ENCODE data around the gene JPH4.

DNA sequence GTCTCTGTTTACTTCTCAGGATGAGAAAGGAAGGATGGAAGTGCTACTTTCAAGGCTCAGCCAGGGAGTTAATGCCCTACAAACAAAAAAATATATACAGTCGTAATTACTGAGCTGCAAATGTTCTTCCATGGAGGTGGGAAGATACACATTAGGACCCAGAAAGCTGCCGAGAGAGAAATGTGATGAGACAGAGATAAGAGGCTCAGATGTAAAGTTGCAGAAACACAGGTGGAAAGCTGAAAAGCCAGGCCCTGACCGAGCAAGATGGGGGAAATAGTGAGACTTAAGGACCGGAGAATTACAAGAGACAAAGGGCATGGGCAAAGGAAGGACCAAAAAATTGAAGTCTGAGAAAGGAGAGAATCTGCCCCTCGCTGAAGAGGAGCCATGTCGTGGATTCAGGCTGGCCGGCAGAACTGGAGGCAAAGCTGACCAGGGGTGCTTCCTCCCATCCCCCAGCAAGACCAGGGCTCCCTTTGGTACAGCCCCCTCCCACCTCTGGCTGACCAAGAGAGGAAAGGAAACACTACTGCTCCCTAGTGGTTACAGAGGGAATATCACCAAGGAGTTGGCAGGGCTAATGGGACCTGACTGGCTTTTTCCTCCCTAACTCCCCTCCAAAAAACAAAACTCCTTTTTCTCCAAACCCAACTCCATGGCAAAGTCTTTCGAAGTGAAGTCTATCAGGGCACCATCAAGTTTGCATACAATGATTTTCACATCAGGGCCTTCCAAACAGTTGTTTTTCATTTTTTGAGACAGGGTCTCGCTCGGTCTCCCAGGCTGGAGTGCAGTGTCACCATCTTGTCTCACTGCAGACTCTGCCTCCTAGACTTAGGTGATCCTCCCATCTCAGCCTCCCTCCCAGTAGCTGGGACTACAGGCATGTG, 39.1 kb downstream of the JPH4 start:
- TF ChIP-seq, protein P1, sequence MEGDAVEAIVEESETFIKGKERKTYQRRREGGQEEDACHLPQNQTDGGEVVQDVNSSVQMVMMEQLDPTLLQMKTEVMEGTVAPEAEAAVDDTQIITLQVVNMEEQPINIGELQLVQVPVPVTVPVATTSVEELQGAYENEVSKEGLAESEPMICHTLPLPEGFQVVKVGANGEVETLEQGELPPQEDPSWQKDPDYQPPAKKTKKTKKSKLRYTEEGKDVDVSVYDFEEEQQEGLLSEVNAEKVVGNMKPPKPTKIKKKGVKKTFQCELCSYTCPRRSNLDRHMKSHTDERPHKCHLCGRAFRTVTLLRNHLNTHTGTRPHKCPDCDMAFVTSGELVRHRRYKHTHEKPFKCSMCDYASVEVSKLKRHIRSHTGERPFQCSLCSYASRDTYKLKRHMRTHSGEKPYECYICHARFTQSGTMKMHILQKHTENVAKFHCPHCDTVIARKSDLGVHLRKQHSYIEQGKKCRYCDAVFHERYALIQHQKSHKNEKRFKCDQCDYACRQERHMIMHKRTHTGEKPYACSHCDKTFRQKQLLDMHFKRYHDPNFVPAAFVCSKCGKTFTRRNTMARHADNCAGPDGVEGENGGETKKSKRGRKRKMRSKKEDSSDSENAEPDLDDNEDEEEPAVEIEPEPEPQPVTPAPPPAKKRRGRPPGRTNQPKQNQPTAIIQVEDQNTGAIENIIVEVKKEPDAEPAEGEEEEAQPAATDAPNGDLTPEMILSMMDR (IDR thresholded peaks at IDR 0.05): peak; percentile 53 to 76 (median 71)
- TF ChIP-seq POLR2A (IDR thresholded peaks at IDR 0.05): no peak
